Colonic mucosa (tissue), 4 donors: ENCODE results near the gene MAPK13. TPM values are rescaled to one million over a fixed set of nuclear protein-coding genes. Genes with fewer than 3 reads are reported as not detected.
"Not testable (repeated sequence)": the region's sequence is repeated elsewhere in the genome, so short reads cannot be mapped to it uniquely, and the experiment has no call there.

Source experiments
- DNase-seq: peaks from one replicate; pipeline ENCODE4 v3.0.0-alpha.2; 2020
- H3K27ac ChIP-seq: fragments of 200-600 bp; one replicate; pipeline ENCODE4 v1.8.0; 2021
- H3K27me3 ChIP-seq: fragments of 200-600 bp; one replicate; pipeline ENCODE4 v1.8.0; 2021
- H3K36me3 ChIP-seq: fragments of 200-600 bp; one replicate; pipeline ENCODE4 v1.8.0; 2021
- H3K4me1 ChIP-seq: fragments of 200-600 bp; one replicate; pipeline ENCODE4 v1.8.0; 2021; ENCODE audit warnings: mild to moderate bottlenecking
- H3K4me3 ChIP-seq: fragments of 200-600 bp; one replicate; pipeline ENCODE4 v1.8.0; 2021
- H3K9ac ChIP-seq, 2 donors: one replicate each; pipeline ENCODE4 v1.7.0; 2013; ENCODE audit warnings: control low read depth in 2 of 2, low read depth in 2 of 2, low read length in 2 of 2
- H3K9me3 ChIP-seq: fragments of 200-600 bp; one replicate; pipeline ENCODE4 v1.8.0; 2021
- CTCF ChIP-seq: fragments of 200-600 bp; IDR thresholded peaks from one replicate; pipeline ENCODE4 v1.8.0; 2022; ENCODE audit warnings: antibody characterized with exemption, mild to moderate bottlenecking
- intact Hi-C: fragments of 100-400 bp; cut with DNase I; formaldehyde crosslinking; loops from one replicate; pipeline ENCODE4 v1.14.1; 2022
- total RNA-seq, 2 donors: library from RNA; stranded (reverse); fragmentation: NEBNext Ultra II Directional in 1 of 2; extraction: Animal tissue kit (Norgen Biotek cat#: 25700) in 1 of 2; gene quantifications; one replicate each; pipeline ENCODE4 v1.2.1, GENCODE V29; 2021
- donor health status: healthy.
- donor health status: DM: no; HTN: no; CAD: no.
- donor health status: DM: no; HTN: no; CAD: no.

The MAPK13 gene
- total RNA-seq, 2 donors from 2014 or later = 166 to 186 TPM

- no peak for TF ChIP-seq CTCF
- Histone ChIP-seq H3K36me3 (no peaks in the 10 kb centered on the region), H3K4me1 (peaks cover 4% of the 10 kb centered on the region), H3K4me3 (no peak overlapping the region), H3K27me3 (no peaks in the 10 kb centered on the region), H3K27ac (peak overlapping the region; percentile 66), H3K9me3 (no peaks in the 10 kb centered on the region), H3K9ac (peak overlapping the region in 1 of 2 donors; percentile 89)
- DNase-seq = no peak
- intact Hi-C loops = loop anchor here (2.0 to 10.0 kb wide), 3 partner anchors 75 to 240 kb away; partner anchors contain the start of gene BRPF3
These were observed 8.4 kb upstream of the MAPK13 start for GRCh38 chr6:36121787-36122494.

GRCh38 chr6:36122495-36123269 is 7.6 kb upstream of the MAPK13 start:
- Histone ChIP-seq H3K4me1 (peaks cover 4% of the 10 kb centered on the region), H3K27me3 (no peaks in the 10 kb centered on the region), H3K36me3 (no peaks in the 10 kb centered on the region), H3K27ac (no peak overlapping the region), H3K9me3 (no peaks in the 10 kb centered on the region), H3K9ac (no peak overlapping the region), H3K4me3 (no peak overlapping the region)
- intact Hi-C loops = loop anchor here (2.0 to 10.0 kb wide), 3 partner anchors 74 to 240 kb away; partner anchors contain the start of gene BRPF3
- DNase-seq = no peak
- TF ChIP-seq CTCF = no peak

GRCh38 chr6:36123270-36124139 is 6.8 kb upstream of the MAPK13 start:
- no peaks in the 10 kb centered on the region for H3K27me3 ChIP-seq
- H3K9me3 ChIP-seq = no peaks in the 10 kb centered on the region
- no peak overlapping the region for H3K4me3 ChIP-seq
- DNase-seq = peak; percentile 94
- H3K9ac ChIP-seq = no peak overlapping the region
- no peak overlapping the region for H3K27ac ChIP-seq
- H3K36me3 ChIP-seq = no peaks in the 10 kb centered on the region
- peak; percentile 60 for TF ChIP-seq CTCF
- H3K4me1 ChIP-seq = peaks cover 4% of the 10 kb centered on the region
- intact Hi-C loops = loop anchor here (2.0 to 10.0 kb wide), 3 partner anchors 73 to 239 kb away; partner anchors contain the start of gene BRPF3

GRCh38 chr6:36124346-36124745 is 6.0 kb upstream of the MAPK13 start:
- H3K36me3 ChIP-seq, H3K9me3 ChIP-seq, DNase-seq, H3K27ac ChIP-seq, H3K9ac ChIP-seq, H3K27me3 ChIP-seq, H3K4me1 ChIP-seq, H3K4me3 ChIP-seq: not testable (repeated sequence)
- intact Hi-C loops = loop anchor here (5.0 to 10.0 kb wide), 2 partner anchors 180 to 238 kb away; no protein-coding TSS in a partner anchor

- intact Hi-C loops = loop anchor here (5.0 to 10.0 kb wide), 2 partner anchors 180 to 237 kb away; no protein-coding TSS in a partner anchor
- Histone ChIP-seq H3K36me3 (no peaks in the 10 kb centered on the region), H3K27me3 (no peaks in the 10 kb centered on the region), H3K9me3 (no peaks in the 10 kb centered on the region), H3K27ac (no peak overlapping the region), H3K4me3 (no peak overlapping the region), H3K9ac (no peak overlapping the region), H3K4me1 (peaks cover 4% of the 10 kb centered on the region)
- DNase-seq = no peak
- no peak for TF ChIP-seq CTCF
These were observed 5.4 kb upstream of the MAPK13 start for GRCh38 chr6:36124881-36125280.
